Endodermal cell (in vitro differentiated cells): Measurements from ENCODE around the gene SSRP1. TPM values are rescaled to one million over a fixed set of nuclear protein-coding genes. Genes with fewer than 3 reads are reported as not detected.

Experiments used
- DNase-seq: peaks from one replicate; pipeline ENCODE4 v3.0.0-alpha.2; 2017
- H3K27ac ChIP-seq: 2 replicates; pipeline ENCODE4 v1.5.1; 2013; ENCODE audit warnings: mild to moderate bottlenecking, low read depth, low read length, moderate library complexity
- H3K27me3 ChIP-seq: 2 replicates; pipeline ENCODE4 v1.6.1; 2013; ENCODE audit warnings: mild to moderate bottlenecking, low read length, moderate library complexity; ENCODE audit not compliant: insufficient read depth, control insufficient read depth, poor library complexity, severe bottlenecking
- H3K36me3 ChIP-seq: 2 replicates; pipeline ENCODE4 v1.7.0; 2013; ENCODE audit warnings: mild to moderate bottlenecking, low read length, moderate library complexity; ENCODE audit not compliant: control insufficient read depth, insufficient read depth
- H3K4me1 ChIP-seq: one replicate; pipeline ENCODE4 v1.7.0; 2013; ENCODE audit warnings: low read length; ENCODE audit not compliant: control insufficient read depth, insufficient read depth
- H3K4me3 ChIP-seq: 2 replicates; pipeline ENCODE4 v1.5.1; 2013; ENCODE audit warnings: mild to moderate bottlenecking, low read length, moderate library complexity
- H3K9ac ChIP-seq: 2 replicates; pipeline ENCODE4 v1.6.1; 2013; ENCODE audit warnings: mild to moderate bottlenecking, low read length, moderate library complexity; ENCODE audit not compliant: poor library complexity, severe bottlenecking; ENCODE audit errors: extremely low read depth
- H3K9me3 ChIP-seq: 2 replicates; pipeline ENCODE4 v1.6.1; 2013; ENCODE audit warnings: mild to moderate bottlenecking, low read length, moderate library complexity; ENCODE audit not compliant: control insufficient read depth
- H3K27ac Mint-ChIP-seq: 2 replicates; pipeline ENCODE4 v1.8.0; 2020; ENCODE audit warnings: mixed read lengths
- H3K27me3 Mint-ChIP-seq: 2 replicates; pipeline ENCODE4 v1.8.0; 2021; ENCODE audit warnings: mild to moderate bottlenecking, mixed read lengths; ENCODE audit not compliant: insufficient read depth
- H3K36me3 Mint-ChIP-seq: 2 replicates; pipeline ENCODE4 v1.8.0; 2020; ENCODE audit warnings: low read depth, mixed read lengths
- H3K4me1 Mint-ChIP-seq: 2 replicates; pipeline ENCODE4 v1.8.0; 2020; ENCODE audit warnings: mixed read lengths
- H3K4me3 Mint-ChIP-seq: 2 replicates; pipeline ENCODE4 v1.8.0; 2020; ENCODE audit warnings: mild to moderate bottlenecking, moderate library complexity, mixed read lengths
- H3K9me3 Mint-ChIP-seq: 2 replicates; pipeline ENCODE4 v1.8.0; 2020; ENCODE audit warnings: mild to moderate bottlenecking, mixed read lengths
- CTCF ChIP-seq: fragments of 200-600 bp; sonication (generic); conservative IDR thresholded peaks from 2 replicates; pipeline ENCODE4 v1.5.0; 2021; ENCODE audit warnings: antibody characterized with exemption, mild to moderate bottlenecking
- WGBS, 2 experiments: methylation state at CpG; one replicate each; pipeline versions ENCODE4 v1.1.5 to v1.1.7; 2013; ENCODE audit warnings: missing lambda C conversion rate in 2 of 2, mixed read lengths in 1 of 2; ENCODE audit not compliant: insufficient coverage in 1 of 2, insufficient read length in 1 of 2; 5-methylcytosine and 5-hydroxymethylcytosine counted together
- total RNA-seq, 2 donors: library from RNA; stranded (reverse); fragmentation: NEBNext Ultra II Directional in 1 of 2; extraction: Animal tissue kit (Norgen Biotek cat#: 25700) in 1 of 2; gene quantifications; 2 replicates in 1 of 2; 3 replicates in 1 of 2; pipeline ENCODE4 v1.2.1, GENCODE V29; 2021

The SSRP1 gene
- total RNA-seq, 2 donors from 2014 or later, result 145 to 182 TPM

DNA sequence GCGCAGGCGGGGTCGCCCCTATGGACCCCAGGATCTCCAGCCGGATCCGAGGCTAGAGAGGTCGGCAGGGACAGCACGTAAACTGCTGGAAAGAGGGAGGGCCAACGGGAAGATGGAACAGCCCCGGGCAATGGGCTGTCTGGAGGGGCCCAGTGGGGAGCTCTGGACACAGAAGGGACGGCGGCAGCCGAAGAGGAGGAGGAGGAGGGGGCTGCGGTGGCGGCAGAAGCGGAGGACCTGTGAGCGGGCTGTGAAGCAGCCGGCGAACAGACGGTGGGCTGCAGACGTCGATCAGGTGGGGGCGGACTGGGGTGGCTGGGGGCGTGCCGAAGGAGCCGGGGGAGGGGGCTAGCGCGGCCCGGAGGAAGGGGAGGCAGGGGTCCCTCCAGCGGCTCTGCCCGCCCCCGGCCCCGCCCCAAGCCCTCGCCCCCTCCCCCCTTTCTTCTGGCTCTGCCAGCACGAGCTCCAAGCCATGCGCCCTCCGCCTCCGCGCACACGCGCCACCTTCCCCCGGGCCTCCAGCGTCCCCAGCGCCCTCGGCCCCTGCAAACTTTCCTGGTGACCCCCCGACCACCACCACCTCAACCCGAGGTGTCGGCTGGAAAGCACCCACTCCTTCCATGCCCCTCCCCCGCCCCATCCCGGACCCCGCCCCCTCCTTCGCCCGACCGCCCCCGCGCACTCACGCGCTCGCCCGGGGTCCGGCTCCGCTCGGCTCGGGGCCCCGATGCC is 11.4 kb downstream of the SSRP1 start:
- Histone ChIP-seq H3K27ac (peak overlapping the region; percentile 99), H3K27me3 (no peaks in the 10 kb centered on the region), H3K4me1 (peaks cover 26% of the 10 kb centered on the region), H3K9me3 (no peaks in the 10 kb centered on the region), H3K9ac (peak overlapping the region; percentile 68), H3K4me3 (peak overlapping the region; percentile 92), H3K36me3 (peaks cover 47% of the 10 kb centered on the region)
- H3K27ac Mint-ChIP-seq, result peak overlapping the region; percentile 92
- peaks cover 48% of the 10 kb centered on the region for H3K36me3 Mint-ChIP-seq
- no peaks in the 10 kb centered on the region for H3K9me3 Mint-ChIP-seq
- H3K4me1 Mint-ChIP-seq, result peaks cover 29% of the 10 kb centered on the region
- peak; percentile 91 for DNase-seq
- no peaks in the 10 kb centered on the region for H3K27me3 Mint-ChIP-seq
- WGBS, 2 experiments, result 1 to 4% methylated on average over 8 to 46 of the region's 64 CpGs
- peak overlapping the region; percentile 84 for H3K4me3 Mint-ChIP-seq
- TF ChIP-seq CTCF, result no peak

GRCh38 chr11:57323855-57324153 is 11.9 kb downstream of the SSRP1 start:
- Histone ChIP-seq H3K4me1 (peaks cover 26% of the 10 kb centered on the region), H3K36me3 (peaks cover 41% of the 10 kb centered on the region), H3K9ac (peak overlapping the region; percentile 68), H3K27ac (peak overlapping the region; percentile 99), H3K9me3 (no peaks in the 10 kb centered on the region), H3K4me3 (peak overlapping the region; percentile 92), H3K27me3 (no peaks in the 10 kb centered on the region)
- no peaks in the 10 kb centered on the region for H3K9me3 Mint-ChIP-seq
- H3K27me3 Mint-ChIP-seq, result no peaks in the 10 kb centered on the region
- 10 to 30% methylated on average over 3 to 9 of the region's 9 CpGs for WGBS, 2 experiments
- H3K4me3 Mint-ChIP-seq, result peak overlapping the region; percentile 84
- DNase-seq, result no peak
- H3K4me1 Mint-ChIP-seq, result peaks cover 29% of the 10 kb centered on the region
- peak overlapping the region; percentile 92 for H3K27ac Mint-ChIP-seq
- no peak for TF ChIP-seq CTCF
- H3K36me3 Mint-ChIP-seq, result peaks cover 48% of the 10 kb centered on the region

GRCh38 chr11:57323167-57323854 is 12.4 kb downstream of the SSRP1 start:
- WGBS, 2 experiments, result 43 to 61% methylated on average over 1 to 3 of the region's 3 CpGs
- Mint-ChIP-seq H3K27me3 (no peaks in the 10 kb centered on the region), H3K4me1 (peaks cover 29% of the 10 kb centered on the region), H3K4me3 (peak overlapping the region; percentile 84), H3K36me3 (peaks cover 46% of the 10 kb centered on the region), H3K27ac (peak overlapping the region; percentile 92), H3K9me3 (no peaks in the 10 kb centered on the region)
- H3K36me3 ChIP-seq, result peaks cover 36% of the 10 kb centered on the region
- peak overlapping the region; percentile 92 for H3K4me3 ChIP-seq
- DNase-seq, result no peak
- TF ChIP-seq CTCF, result no peak
- no peaks in the 10 kb centered on the region for H3K27me3 ChIP-seq
- peaks cover 26% of the 10 kb centered on the region for H3K4me1 ChIP-seq
- peak overlapping the region; percentile 99 for H3K27ac ChIP-seq
- H3K9ac ChIP-seq, result peak overlapping the region; percentile 68
- no peaks in the 10 kb centered on the region for H3K9me3 ChIP-seq
